IPS DF 6.9 (cell line): Measurements from ENCODE around the gene STX4.

Source experiments
- DNase-seq: peaks from one replicate; pipeline ENCODE4 v3.0.0-alpha.2; 2013; ENCODE audit warnings: low read depth, low spot score
- H3K27ac ChIP-seq: one replicate; pipeline ENCODE4 v1.5.1; 2013; ENCODE audit warnings: low read length, control low read depth
- H3K27me3 ChIP-seq: 2 replicates; pipeline ENCODE4 v1.6.1; 2013; ENCODE audit warnings: mild to moderate bottlenecking, low read length; ENCODE audit not compliant: control insufficient read depth, insufficient read depth
- H3K36me3 ChIP-seq: 2 replicates; pipeline ENCODE4 v1.6.1; 2013; ENCODE audit warnings: low read length; ENCODE audit not compliant: control insufficient read depth, insufficient read depth
- H3K4me1 ChIP-seq: 2 replicates; pipeline ENCODE4 v1.6.1; 2013; ENCODE audit warnings: low read length; ENCODE audit not compliant: control insufficient read depth, insufficient read depth
- H3K4me3 ChIP-seq: 2 replicates; pipeline ENCODE4 v1.5.1; 2013; ENCODE audit warnings: mild to moderate bottlenecking, low read length
- H3K9me3 ChIP-seq: 2 replicates; pipeline ENCODE4 v1.6.1; 2013; ENCODE audit warnings: low read length, inconsistent platforms; ENCODE audit not compliant: control insufficient read depth, insufficient read depth
- WGBS: extraction: QIAGEN DNeasy Blood & Tissue Kit; methylation state at CpG from one replicate; pipeline ENCODE4 v1.1.7; 2013; ENCODE audit warnings: mixed read lengths, missing lambda C conversion rate; ENCODE audit not compliant: insufficient read length, insufficient coverage; 5-methylcytosine and 5-hydroxymethylcytosine counted together

STX4 gene

GRCh38 chr16:31077592-31078396 is 44.4 kb downstream of the STX4 start:
- Histone ChIP-seq H3K4me1 (no peaks in the 10 kb centered on the region), H3K27me3 (no peaks in the 10 kb centered on the region), H3K9me3 (no peaks in the 10 kb centered on the region), H3K27ac (no peak overlapping the region), H3K36me3 (peaks cover 44% of the 10 kb centered on the region), H3K4me3 (no peak overlapping the region)
- no peak for DNase-seq
- WGBS: no CpG with 5 or more reads among the region's 30 CpGs

- H3K9me3 ChIP-seq: no peaks in the 10 kb centered on the region
- peaks cover 44% of the 10 kb centered on the region for H3K36me3 ChIP-seq
- no peaks in the 10 kb centered on the region for H3K27me3 ChIP-seq
- DNase-seq: no peak
- no peaks in the 10 kb centered on the region for H3K4me1 ChIP-seq
- no peak overlapping the region for H3K27ac ChIP-seq
- no CpG with 5 or more reads among the region's 15 CpGs for WGBS
- no peak overlapping the region for H3K4me3 ChIP-seq
These were observed 45.4 kb downstream of the STX4 start for GRCh38 chr16:31078597-31079341.

GRCh38 chr16:31079342-31079944 is 46.1 kb downstream of the STX4 start:
- no peak overlapping the region for H3K4me3 ChIP-seq
- H3K4me1 ChIP-seq: no peaks in the 10 kb centered on the region
- no peaks in the 10 kb centered on the region for H3K27me3 ChIP-seq
- no peak overlapping the region for H3K27ac ChIP-seq
- peaks cover 44% of the 10 kb centered on the region for H3K36me3 ChIP-seq
- H3K9me3 ChIP-seq: no peaks in the 10 kb centered on the region
- no CpG with 5 or more reads among the region's 13 CpGs for WGBS
- no peak for DNase-seq

- no peaks in the 10 kb centered on the region for H3K9me3 ChIP-seq
- H3K4me1 ChIP-seq: no peaks in the 10 kb centered on the region
- H3K36me3 ChIP-seq: peaks cover 48% of the 10 kb centered on the region
- H3K27ac ChIP-seq: no peak overlapping the region
- no peaks in the 10 kb centered on the region for H3K27me3 ChIP-seq
- no peak for DNase-seq
- WGBS: no CpG with 5 or more reads among the region's 40 CpGs
- H3K4me3 ChIP-seq: no peak overlapping the region
These were observed 46.8 kb downstream of the STX4 start for GRCh38 chr16:31080035-31080629.

GRCh38 chr16:31080756-31081419 is 47.5 kb downstream of the STX4 start:
- H3K4me1 ChIP-seq: no peaks in the 10 kb centered on the region
- no CpG with 5 or more reads among the region's 13 CpGs for whole genome bisulfite sequencing
- DNase-seq: no peak
- no peak overlapping the region for H3K4me3 ChIP-seq
- H3K36me3 ChIP-seq: peaks cover 48% of the 10 kb centered on the region
- no peaks in the 10 kb centered on the region for H3K27me3 ChIP-seq
- H3K27ac ChIP-seq: no peak overlapping the region
- no peaks in the 10 kb centered on the region for H3K9me3 ChIP-seq

- Histone ChIP-seq H3K27me3 (no peaks in the 10 kb centered on the region), H3K36me3 (peaks cover 43% of the 10 kb centered on the region), H3K4me3 (no peak overlapping the region), H3K27ac (no peak overlapping the region), H3K4me1 (no peaks in the 10 kb centered on the region), H3K9me3 (no peaks in the 10 kb centered on the region)
- no peak for DNase-seq
- WGBS: no CpG with 5 or more reads among the region's 26 CpGs
These were observed 48.3 kb downstream of the STX4 start for GRCh38 chr16:31081428-31082351.

GRCh38 chr16:31082368-31083045 is 49.1 kb downstream of the STX4 start:
- no peaks in the 10 kb centered on the region for H3K9me3 ChIP-seq
- H3K36me3 ChIP-seq: peaks cover 36% of the 10 kb centered on the region
- no peak overlapping the region for H3K27ac ChIP-seq
- no peaks in the 10 kb centered on the region for H3K27me3 ChIP-seq
- no peak for DNase-seq
- H3K4me3 ChIP-seq: no peak overlapping the region
- H3K4me1 ChIP-seq: no peaks in the 10 kb centered on the region
- WGBS: no CpG with 5 or more reads among the region's 14 CpGs

GRCh38 chr16:31083081-31083480 is 49.7 kb downstream of the STX4 start:
- no peaks in the 10 kb centered on the region for H3K27me3 ChIP-seq
- H3K4me1 ChIP-seq: no peaks in the 10 kb centered on the region
- no peak overlapping the region for H3K4me3 ChIP-seq
- H3K27ac ChIP-seq: no peak overlapping the region
- WGBS: no CpG with 5 or more reads among the region's 9 CpGs
- peaks cover 31% of the 10 kb centered on the region for H3K36me3 ChIP-seq
- H3K9me3 ChIP-seq: no peaks in the 10 kb centered on the region
- DNase-seq: no peak

GRCh38 chr16:31083556-31083955 is 50.2 kb downstream of the STX4 start:
- peaks cover 28% of the 10 kb centered on the region for H3K36me3 ChIP-seq

More at GRCh38 chr16:31083556-31083955, 50.2 kb downstream of the STX4 start:
- Histone ChIP-seq H3K4me1 (no peaks in the 10 kb centered on the region), H3K27me3 (no peaks in the 10 kb centered on the region), H3K9me3 (no peaks in the 10 kb centered on the region), H3K27ac (no peak overlapping the region), H3K4me3 (no peak overlapping the region)
- no CpG with 5 or more reads among the region's 5 CpGs for WGBS
- DNase-seq: no peak
